Measurements from ENCODE around the gene COPS6.

COPS6 gene

DNA sequence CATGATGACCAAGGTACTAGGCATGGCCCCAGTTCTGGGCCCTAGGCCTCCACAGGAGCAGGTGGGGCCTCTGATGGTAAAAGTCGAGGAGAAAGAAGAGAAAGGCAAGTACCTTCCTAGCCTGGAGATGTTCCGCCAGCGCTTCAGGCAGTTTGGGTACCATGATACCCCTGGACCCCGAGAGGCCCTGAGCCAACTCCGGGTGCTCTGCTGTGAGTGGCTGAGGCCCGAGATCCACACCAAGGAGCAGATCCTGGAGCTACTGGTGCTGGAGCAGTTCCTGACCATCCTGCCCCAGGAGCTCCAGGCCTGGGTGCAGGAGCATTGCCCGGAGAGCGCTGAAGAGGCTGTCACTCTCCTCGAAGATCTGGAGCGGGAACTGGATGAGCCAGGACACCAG lies 31.8 kb upstream of the COPS6 start:
- no peak overlapping the region for H3K27ac ChIP-seq
- TF ChIP-seq, protein P1, sequence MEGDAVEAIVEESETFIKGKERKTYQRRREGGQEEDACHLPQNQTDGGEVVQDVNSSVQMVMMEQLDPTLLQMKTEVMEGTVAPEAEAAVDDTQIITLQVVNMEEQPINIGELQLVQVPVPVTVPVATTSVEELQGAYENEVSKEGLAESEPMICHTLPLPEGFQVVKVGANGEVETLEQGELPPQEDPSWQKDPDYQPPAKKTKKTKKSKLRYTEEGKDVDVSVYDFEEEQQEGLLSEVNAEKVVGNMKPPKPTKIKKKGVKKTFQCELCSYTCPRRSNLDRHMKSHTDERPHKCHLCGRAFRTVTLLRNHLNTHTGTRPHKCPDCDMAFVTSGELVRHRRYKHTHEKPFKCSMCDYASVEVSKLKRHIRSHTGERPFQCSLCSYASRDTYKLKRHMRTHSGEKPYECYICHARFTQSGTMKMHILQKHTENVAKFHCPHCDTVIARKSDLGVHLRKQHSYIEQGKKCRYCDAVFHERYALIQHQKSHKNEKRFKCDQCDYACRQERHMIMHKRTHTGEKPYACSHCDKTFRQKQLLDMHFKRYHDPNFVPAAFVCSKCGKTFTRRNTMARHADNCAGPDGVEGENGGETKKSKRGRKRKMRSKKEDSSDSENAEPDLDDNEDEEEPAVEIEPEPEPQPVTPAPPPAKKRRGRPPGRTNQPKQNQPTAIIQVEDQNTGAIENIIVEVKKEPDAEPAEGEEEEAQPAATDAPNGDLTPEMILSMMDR (conservative IDR thresholded peaks at IDR 0.05) = no peak

DNA sequence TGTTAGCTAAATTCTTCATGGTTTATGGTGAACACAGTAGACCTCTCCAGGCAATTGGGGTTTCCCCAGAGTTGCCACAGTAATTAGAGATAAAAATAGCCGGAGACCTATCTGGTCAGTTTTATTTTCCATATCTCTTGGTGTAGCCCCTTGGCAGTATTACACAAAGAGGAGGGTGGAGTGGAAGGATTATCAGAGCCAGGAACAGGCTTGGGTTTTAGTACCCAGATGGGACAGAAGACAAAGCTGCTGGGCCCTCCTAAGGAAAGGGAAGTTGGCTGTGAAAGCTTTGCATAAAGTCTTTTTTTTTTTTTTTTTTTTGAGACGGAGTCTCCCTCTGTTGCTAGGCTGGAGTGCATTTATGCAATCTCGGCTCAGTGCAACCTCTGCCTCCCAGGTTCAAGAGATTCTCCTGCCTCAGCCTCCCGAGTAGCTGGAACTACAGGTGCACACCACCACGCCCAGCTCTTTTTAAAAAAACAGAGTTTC lies 29.5 kb upstream of the COPS6 start:
- TF ChIP-seq, protein P1 (conservative IDR thresholded peaks at IDR 0.05) = no peak
- no peak overlapping the region for H3K27ac ChIP-seq

DNA sequence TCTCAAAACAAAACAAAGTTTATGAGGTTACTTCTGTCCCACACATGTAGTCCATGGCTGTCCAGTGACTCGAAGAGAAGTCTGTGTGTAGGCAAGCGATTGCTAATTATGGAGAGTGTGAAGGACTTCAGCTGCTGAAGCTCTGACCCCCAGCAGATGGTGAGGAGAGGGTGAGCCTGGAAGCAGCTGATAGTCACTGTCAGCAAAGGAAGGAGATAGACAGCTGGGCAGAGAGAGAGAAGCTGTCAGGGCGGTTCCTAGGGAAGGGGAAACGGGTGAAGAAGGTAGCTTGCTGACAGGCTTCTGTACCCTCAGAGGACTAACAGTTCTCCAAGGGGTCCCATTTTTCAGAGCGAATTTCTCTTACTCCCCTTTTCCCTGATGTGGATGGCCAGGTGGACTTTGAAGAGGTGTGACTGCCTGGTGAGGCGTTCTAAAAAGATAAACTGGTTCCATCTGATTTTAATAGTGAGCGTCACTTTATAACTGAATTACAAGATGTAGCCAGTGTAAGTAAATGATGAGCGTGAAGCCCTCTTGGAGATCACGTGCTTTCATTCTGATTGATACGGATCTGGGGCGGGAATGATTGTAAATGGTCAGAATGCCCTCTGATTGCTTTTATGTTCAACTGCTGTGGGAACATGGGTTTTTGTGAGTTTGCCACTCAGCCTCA lies 27.1 kb upstream of the COPS6 start:
- TF ChIP-seq, protein P1 (conservative IDR thresholded peaks at IDR 0.05) = no peak
- no peak overlapping the region for H3K27ac ChIP-seq

DNA sequence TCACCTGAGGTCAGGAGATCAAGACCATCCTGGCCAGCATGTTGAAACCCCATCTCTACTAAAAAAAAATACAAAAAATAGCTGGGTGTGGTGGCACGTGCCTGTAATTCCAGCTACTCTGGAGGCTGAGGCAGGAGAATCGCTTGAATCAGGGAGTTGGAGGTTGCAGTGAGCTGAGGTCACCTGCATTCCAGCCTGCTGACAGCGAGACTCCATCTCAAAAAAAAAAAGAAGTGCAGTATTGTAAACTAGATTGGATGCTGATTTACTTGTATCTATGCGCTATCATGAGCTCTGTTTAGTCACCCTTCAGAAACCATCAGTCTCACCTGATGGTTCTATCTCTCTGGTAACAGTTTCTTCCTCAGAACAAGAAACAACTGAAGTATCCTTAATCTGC lies 25.4 kb upstream of the COPS6 start:
- no peak overlapping the region for H3K27ac ChIP-seq
- TF ChIP-seq, protein P1 (conservative IDR thresholded peaks at IDR 0.05) = no peak

DNA sequence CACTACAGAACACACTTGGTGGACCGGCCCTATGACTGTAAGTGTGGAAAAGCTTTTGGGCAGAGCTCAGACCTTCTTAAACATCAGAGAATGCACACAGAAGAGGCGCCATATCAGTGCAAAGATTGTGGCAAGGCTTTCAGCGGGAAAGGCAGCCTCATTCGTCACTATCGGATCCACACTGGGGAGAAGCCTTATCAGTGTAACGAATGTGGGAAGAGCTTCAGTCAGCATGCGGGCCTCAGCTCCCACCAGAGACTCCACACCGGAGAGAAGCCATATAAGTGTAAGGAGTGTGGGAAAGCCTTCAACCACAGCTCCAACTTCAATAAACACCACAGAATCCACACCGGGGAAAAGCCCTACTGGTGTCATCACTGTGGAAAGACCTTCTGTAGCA lies 24.6 kb upstream of the COPS6 start:
- no peak overlapping the region for H3K27ac ChIP-seq
- TF ChIP-seq, protein P1 (conservative IDR thresholded peaks at IDR 0.05) = no peak

DNA sequence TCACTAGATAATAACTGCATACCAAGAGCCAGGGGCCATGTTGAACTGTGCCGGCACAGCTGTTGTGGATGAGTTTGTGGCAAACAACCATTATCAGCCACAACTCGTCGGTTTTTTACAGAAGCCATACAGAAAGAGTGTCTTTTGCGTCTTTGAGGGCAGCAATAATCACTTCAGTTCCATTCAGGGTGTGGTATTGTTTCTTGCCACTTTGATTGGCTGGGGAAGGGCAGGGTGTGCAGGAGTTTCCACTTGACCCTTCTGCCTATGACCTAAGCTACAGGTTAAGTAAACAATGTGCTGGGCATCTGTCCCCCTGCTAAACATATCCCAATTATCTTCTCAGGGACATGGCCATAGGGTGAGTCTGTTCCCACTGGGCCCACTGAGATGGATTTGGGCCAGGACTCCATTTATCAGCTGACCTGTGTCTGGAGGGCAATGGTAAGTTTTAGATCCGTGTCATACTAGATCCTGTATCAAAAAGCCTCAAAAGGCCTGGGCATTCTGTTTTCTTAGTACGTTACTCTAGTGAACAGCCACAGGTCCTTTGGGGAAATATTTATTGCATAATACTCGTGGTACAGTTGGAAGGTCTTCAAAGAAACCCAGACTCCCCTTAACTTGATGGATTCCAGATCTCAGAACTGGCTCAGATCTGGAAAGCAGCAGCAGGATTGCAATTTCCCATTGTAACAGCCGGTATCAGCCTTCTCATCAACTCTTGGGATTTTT lies 23.1 kb upstream of the COPS6 start:
- no peak overlapping the region for H3K27ac ChIP-seq
- TF ChIP-seq, protein P1 (conservative IDR thresholded peaks at IDR 0.05) = no peak

DNA sequence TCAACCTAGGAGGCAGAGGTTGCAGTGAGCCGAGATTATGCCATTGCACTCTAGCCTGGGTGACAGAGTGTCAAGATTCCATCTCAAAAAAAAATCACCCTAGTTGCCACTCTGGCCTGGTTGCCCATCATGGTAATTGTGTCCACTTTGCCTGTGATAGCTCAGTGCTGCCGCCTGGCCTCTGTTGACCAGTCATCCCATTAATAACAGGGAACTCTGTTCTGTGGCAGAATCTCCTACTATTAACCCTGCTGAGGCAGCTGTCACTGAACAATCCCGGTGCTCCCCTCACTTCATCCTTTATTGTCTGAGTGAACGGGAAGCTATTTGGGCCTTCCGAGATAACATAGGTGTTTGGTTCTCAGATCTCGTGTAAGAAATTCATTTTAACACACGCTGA lies 21.8 kb upstream of the COPS6 start:
- TF ChIP-seq, protein P1 (conservative IDR thresholded peaks at IDR 0.05) = 0 out of 2 replicates have a peak, but pooled peaks have one; percentile 10
- no peak overlapping the region; the same call in 1 of the 2 replicates for H3K27ac ChIP-seq
